ENCODE results near the gene USP9X. TPM values are rescaled to one million over a fixed set of nuclear protein-coding genes. Genes with fewer than 3 reads are reported as not detected.
A peak's percentile ranks its signal among the peaks of the same experiment; 100 is the strongest.
"Not testable (repeated sequence)": the region's sequence is repeated elsewhere in the genome, so short reads cannot be mapped to it uniquely, and the experiment has no call there.

The USP9X gene
- polyA plus RNA-seq, 12 donors, result 38.8 to 61.9 (median 53.1) TPM; not detected in 1

- DNase-seq, result peak; percentile 64
Measured at GRCh38 chrX:41275661-41276609, 190.7 kb downstream of the USP9X start.

- no peak for DNase-seq
Measured at GRCh38 chrX:41276661-41277506, 191.6 kb downstream of the USP9X start.

- not testable (repeated sequence) for DNase-seq
Measured at GRCh38 chrX:41282307-41282706, 197.1 kb downstream of the USP9X start.

- not testable (repeated sequence) for DNase-seq
Measured at GRCh38 chrX:41285928-41286327, 200.7 kb downstream of the USP9X start.

Other genes starting within 250 kb of the USP9X start
- gene DDX3X, start 248.7 kb downstream of the USP9X start, polyA plus RNA-seq (ENCODE audit: insufficient read length in 12 of 12), result 100 to 1,000 TPM in 11 of 12 donors, 10 to 100 TPM in 1; 98.8 to 208 (median 155) TPM

All from muscle of arm (tissue), 12 donors.